CD4-positive, alpha-beta T cell treated with Interleukin-10 for 1 hour (primary cell): ENCODE results near the gene RCC2.
"Not testable (repeated sequence)": the region's sequence is repeated elsewhere in the genome, so short reads cannot be mapped to it uniquely, and the experiment has no call there.

Experiments used
- DNase-seq: peaks from one replicate; pipeline ENCODE4 v3.0.0-alpha.2; 2020

Gene RCC2

DNA sequence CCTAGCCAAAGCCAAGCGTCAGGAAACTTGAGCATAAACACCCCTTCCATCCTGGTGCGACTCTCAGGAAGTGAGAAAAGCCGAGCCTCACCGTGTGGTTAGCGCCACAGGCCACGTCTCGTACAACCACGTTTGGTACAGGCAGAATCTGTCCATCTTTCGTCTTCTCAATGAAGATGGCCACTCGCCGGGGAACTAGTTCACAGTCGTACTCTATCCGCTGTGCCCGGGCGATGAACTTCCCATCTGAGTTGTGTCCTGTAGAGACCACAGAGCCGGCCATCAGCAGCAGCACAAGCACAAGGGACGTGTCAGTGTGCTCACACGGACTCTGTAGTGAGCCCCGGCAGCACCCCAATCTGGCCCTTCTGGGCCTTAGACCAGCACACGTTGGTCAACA, 23.1 kb downstream of the RCC2 start:
- no peak for DNase-seq

GRCh38 chr1:17414022-17414421, 25.5 kb downstream of the RCC2 start:
- no peak for DNase-seq

DNA sequence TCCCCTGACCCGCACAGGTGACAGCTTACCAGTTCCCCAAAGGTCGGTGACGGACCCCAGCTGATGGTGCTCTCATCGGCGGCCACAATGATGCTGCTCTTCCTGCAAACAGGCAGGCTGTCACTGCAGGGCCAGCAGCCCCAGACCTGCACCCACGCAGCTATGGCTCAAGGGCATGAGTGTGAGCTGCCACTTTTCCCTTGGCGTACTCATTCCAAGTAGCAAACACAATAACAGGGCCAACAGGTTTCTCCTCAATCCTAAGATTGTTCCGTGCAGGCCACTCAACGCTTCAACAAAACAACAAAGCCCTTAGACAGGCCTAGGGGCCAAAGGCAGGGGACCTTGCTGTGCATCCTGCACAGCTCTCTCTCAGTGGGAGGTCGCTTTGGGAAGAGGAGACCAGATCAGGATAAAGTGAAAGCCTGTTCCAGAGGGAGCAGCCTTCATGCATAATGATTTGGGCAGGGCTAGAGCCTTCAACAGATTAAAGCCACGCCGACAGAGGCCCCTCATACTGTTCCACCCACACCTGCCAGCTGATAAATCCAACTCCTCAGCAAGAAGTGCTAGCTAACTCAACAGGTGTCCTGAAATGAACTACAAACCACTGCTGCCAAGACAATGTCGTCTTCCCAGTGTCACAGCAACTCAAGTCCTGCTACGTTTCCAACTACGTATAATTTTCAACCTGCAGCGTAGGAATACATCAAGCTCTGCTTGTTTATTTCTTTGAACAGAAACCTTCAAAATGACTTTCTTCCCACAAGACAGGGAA, 27.2 kb downstream of the RCC2 start:
- no peak for DNase-seq

GRCh38 chr1:17409391-17409811, 30.1 kb downstream of the RCC2 start:
- no peak for DNase-seq

GRCh38 chr1:17407786-17408514, 31.5 kb downstream of the RCC2 start:
- not testable (repeated sequence) for DNase-seq

DNA sequence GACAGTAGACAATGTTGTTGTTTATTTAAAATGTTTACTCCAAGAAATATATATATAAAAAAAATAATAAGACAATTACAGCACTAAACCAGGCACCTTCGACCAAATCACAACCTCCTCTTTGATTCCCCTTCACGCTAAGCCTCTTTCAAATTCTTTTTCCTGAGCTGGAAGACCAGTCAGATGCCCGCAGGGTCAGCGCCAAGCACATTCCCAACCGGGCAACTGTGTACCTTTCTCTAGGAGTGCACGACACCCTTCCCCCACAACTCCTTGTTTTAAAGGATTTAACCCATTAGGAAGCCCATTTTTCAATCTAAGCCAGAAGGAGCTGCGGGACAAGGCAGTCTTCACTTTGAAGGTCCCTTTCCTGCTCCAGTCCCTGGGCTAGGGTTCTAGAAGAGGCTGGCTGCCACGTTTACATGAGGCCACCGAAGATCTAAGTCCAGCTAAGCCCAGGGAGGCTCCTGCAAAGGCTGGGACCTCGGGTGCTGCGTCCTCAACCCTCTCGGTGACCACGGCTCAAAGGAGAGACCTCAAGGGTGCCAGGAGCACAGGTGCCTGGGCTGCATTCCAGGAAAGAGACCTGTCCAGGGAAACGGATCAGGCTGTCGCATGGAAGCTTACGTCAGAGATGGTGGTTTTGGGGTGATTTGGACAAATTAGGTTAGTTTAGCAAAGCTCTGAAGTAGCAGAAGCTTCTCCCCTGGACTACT, 32.6 kb downstream of the RCC2 start:
- not testable (repeated sequence) for DNase-seq

DNA sequence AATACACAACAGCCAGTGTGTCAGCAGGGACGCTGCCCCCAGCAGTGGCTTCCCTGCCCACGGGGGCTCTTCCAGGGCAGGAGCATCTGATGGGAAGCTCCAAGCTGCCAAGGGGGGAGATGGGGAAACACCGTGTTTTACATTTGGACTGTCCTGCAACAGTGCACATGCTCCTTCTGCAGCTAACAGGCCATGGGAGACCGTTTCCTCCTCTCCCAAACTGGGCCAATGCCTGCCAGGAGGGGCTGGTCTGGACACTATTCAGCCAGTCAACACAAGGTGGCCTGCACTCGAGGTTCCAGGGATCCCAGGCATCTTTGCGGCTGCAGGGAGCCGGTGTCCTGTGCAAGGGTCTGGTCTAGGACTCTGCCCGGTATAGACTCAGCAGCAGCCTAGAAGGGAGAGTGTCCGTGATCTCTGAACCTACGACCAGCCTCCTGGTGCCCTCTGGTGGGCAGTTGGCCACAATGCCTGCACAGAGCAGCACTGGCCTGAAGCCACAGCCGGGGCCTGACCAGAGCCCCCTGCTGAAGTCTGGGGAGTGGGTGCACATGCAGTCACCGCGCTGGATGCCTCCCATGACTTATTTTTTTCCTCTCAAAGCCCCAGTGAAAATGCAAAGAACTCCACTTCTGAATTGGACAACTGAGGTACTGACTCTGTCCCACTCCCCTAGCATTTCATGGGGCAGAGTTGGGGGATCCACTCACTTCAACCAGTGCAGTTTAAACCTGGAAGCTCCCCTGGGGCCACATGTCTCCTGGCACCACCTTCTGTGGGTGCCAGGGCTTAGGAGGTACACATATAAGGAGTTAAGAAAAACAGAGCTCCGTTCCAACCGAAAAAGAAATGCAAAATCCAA, 33.3 kb downstream of the RCC2 start:
- DNase-seq = peak; percentile 42

- DNase-seq = no peak
These were observed 34.7 kb downstream of the RCC2 start for GRCh38 chr1:17404820-17405219.

DNA sequence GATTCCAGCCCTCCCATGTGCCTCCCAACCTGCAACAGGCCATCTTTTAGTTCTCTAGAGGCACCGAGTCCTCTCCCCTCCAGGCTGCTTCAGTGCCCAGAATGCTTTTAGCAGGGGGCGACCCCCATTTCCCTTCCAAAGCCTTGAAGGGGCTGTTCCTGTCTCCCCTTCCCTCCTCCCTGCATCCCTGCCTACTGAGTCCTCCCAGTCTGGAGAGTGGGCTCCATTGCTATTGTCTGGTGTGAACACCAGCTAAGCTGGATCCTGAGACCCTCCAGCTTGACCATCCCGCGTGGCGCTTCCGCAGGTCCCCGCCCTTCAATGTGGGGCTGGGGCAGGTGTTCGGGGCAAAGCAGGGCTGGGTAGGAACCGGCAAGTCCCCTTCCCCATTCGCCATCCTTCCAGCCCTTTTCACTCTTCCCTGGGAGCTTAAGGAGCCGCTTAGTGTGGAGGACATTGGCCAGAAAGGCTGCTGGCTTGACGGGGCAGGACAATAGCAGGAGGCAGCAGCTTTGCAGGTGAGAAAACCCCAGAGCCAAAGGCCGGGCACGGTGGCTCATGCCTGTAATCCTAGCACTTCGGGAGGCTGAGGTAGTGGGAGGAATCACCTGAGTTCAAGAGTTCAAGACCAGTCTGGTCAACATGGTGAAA, 35.3 kb downstream of the RCC2 start:
- no peak for DNase-seq

DNA sequence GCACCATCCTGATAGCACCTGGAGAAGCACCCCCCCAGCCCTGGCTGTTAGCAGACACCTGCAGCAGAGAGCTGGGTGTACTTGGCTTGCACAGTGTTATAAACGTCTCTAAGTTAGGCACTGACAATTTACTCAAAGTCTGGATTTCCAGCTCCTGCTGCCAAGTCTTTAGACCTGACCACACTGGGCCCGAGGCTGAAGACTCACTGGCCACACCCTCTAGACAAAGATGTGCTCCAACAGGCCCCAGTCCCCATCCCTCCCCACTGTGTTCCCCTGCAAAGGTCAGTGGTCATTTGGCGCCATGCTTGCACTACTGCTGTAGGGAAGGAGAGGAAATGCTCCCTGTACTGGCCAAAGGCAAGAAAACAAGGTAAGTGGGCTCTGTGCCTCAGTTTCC, 36.4 kb downstream of the RCC2 start:
- DNase-seq = no peak

DNA sequence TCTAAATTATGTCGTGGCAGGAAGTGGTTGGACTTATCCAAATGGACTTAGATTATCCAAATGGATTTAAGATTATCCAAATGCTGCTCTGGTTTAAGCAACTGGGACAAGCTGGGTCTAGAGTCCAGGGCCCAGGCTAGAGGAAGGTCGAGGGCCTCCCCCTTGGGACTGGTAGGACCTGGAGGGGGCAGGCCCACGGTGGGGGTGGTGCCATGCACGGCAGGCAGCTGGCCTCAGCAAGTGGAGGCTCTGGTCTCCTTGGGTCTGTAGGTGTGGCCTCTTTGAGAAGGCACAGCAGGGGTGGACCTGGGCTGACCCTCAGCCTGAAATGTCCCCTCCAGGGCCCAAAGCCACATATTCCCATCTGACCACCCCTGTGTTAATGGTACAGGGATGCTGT, 37.6 kb downstream of the RCC2 start:
- no peak for DNase-seq

GRCh38 chr1:17400725-17401341, 38.6 kb downstream of the RCC2 start:
- DNase-seq = no peak

DNA sequence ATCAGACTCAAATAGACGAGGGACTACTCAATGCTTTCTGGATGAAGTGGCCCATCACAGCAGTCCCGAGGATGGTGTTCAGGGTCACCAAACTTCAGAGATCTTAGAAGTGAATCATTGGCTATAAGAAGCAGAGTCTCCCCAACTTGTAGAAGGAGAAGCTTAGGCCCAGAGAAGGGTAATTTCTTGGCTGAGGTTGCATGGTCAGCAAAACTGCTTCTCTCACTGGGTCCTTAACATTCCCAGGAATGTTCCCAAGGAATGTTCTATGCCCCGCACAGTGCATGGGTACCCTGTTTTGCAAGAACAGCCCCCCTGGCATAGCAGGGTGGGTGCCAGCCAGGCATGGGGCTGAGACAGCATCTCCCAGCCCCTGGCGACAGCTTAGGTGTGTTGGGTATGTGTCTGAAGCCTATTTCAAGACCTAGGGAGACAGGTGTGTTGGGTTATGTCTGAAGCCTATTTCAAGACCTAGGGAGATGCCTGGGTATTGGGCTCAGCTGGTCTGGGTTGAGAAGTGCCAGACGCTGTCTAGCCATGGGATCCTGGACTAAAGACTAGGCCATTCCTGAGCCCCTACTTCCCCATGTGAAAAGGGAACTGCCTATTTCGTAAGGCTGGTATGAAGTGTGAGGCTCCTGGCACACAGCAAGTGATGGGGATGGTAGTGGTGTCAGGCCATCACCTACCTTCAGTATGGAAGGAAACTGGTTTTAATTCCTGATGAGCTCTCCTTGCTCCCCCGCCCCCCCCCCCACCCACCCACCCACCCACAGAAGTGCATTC, 41.4 kb downstream of the RCC2 start:
- no peak for DNase-seq

- no peak for DNase-seq
These were observed 46.2 kb downstream of the RCC2 start for GRCh38 chr1:17393230-17393629.

GRCh38 chr1:17392199-17392740, 47.2 kb downstream of the RCC2 start:
- DNase-seq = no peak

- DNase-seq = no peak
These were observed 58.3 kb downstream of the RCC2 start for GRCh38 chr1:17381161-17381560.

DNA sequence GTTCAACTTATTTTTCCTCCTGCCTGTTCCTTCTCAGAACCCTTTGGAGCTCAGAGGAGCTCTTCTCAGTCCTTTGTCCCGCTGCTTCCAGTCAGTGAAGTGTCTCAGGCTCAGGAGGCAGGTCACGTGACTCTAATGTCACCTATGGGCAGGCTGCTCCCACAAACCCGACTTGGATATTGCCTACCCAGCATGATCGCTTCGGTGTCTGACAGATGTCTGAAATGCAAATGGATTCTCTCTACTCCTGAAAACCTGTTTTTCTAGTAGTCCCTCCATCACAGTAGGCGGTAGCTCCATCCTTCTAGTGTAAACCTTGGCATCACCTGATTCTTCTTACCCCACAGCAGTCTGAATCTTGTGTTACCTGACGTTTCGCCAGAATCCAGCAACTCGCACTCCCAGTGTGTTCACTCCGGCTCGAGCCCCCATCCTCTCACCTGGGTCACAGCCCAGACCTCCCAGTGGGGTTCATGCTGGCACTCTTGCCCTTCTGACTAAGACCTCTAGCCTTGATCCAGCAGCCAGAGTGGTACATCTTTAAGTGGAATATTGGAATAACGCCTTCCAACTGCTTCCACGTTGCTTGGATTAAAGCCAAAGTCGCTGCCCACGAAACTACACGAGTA, 62.0 kb downstream of the RCC2 start:
- no peak for DNase-seq

DNA sequence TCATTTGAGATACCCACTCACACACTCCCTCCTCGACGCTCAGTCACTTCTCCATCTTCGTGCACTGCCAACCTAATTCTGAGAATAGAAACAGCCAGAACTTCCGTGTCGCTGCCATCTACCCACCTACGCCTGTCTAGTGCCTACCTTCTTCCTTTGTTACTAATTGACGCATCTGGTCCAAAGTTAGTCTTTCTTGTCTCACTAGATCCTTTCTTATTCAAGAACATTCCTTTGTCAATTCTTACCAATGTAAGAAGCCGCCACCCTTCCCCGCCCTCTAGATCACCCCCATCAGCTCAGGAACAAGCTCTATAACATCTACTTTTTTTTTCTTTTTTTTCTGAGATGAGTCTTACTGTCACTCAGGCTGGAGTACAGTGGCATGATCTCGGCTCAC, 63.8 kb downstream of the RCC2 start:
- no peak for DNase-seq

DNA sequence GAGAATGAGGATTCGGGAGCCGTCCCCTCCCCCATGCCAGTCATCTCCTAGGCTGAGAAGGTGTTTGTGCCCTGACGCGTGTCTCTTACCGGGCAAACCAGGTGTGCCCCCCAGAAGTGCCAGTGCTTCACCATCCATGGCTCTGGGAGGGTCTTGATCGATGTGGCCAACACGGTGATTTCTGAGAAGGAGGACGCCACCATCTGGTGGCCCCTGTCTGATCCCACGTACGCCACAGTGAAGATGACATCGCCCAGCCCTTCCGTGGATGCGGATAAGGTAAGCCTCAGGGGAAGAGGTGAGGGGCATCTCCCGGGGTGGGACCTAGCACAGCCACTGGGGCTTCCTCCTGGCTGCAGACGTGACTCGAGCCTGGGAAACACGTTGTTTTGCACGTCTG, 66.5 kb downstream of the RCC2 start:
- no peak for DNase-seq

DNA sequence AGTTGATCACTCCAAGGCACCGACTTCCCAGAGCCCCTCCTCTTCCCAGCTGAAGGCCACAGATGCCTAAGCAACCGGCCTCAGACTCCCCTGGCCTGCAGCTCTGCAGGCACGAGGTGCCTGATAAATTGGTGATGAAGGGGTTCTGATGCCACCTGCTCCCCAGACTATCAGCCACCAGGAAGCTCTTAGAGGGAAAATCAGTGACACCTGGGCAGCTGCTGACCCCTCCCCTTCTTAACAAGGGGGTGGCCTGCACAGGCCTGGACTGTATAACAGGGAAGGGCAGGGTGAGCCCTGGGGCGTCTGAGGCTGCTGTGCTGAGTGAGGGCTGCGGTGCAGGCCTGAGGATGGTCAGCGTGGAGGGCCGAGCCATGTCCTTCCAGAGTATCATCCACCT, 67.6 kb downstream of the RCC2 start, which contains the start of gene PADI6:
Gene PADI6, plus strand, starts transcription at position 301 of the 400 bp plus-strand sequence. Its CDS starts 50 bp downstream, at position 351.
- DNase-seq = no peak
